K562 (cell line): Measurements from ENCODE around the gene SHISAL2A. TPM values are rescaled to one million over a fixed set of nuclear protein-coding genes. Genes with fewer than 3 reads are reported as not detected.

ENCODE experiments used
- CEBPZ ChIP-seq: fragments of 150-350 bp; IDR thresholded peaks from 2 replicates; pipeline ENCODE4 v1.6.1; 2014; ENCODE audit warnings: low read depth, mild to moderate bottlenecking, low read length, borderline replicate concordance
- FOXK2 ChIP-seq, 2 experiments: fragments of 450-650 bp; IDR thresholded peaks in 1 of 2; conservative IDR thresholded peaks in 1 of 2; 2 replicates each; pipeline ENCODE4 v1.6.1; 2016; ENCODE audit warnings: low read depth in 2 of 2, mild to moderate bottlenecking in 1 of 2
- LCOR ChIP-seq: sonication (generic); formaldehyde crosslinking; IDR thresholded peaks from 2 replicates; pipeline ENCODE4 v1.8.0; 2022; ENCODE audit warnings: mild to moderate bottlenecking, missing genetic modification reagents
- RBM34 ChIP-seq: fragments of 200-400 bp; formaldehyde crosslinking; IDR thresholded peaks from 2 replicates; pipeline ENCODE4 v1.6.1; 2018; ENCODE audit warnings: low read length, borderline replicate concordance; ENCODE audit not compliant: insufficient read depth
- SRSF7 ChIP-seq: fragments of 200-400 bp; formaldehyde crosslinking; optimal IDR thresholded peaks from 2 replicates; pipeline ENCODE3; 2017; ENCODE audit warnings: mild to moderate bottlenecking, low read depth, low read length
- STAT5A ChIP-seq: IDR thresholded peaks from 2 replicates; pipeline ENCODE4 v1.6.1; 2012; ENCODE audit warnings: low read length, inconsistent platforms, borderline replicate concordance
- UBTF ChIP-seq, 2 experiments: IDR thresholded peaks; 2 replicates each; pipeline ENCODE4 v1.6.1; 2012; ENCODE audit warnings: improper control_type of control experiment in 2 of 2, low read depth in 2 of 2, low read length in 2 of 2, borderline replicate concordance in 1 of 2
- USF2 ChIP-seq: sonication (generic); formaldehyde crosslinking; IDR thresholded peaks from 2 replicates; pipeline ENCODE4 v1.5.0; 2020; ENCODE audit warnings: missing genetic modification reagents
- ZBTB43 ChIP-seq: sonication (generic); formaldehyde crosslinking; IDR thresholded peaks from 2 replicates; pipeline ENCODE4 v1.8.0; 2023; ENCODE audit warnings: mild to moderate bottlenecking, missing genetic modification reagents
- ZNF175 ChIP-seq: fragments of 200-800 bp; sonication (Bioruptor generic); IDR thresholded peaks from 2 replicates; pipeline ENCODE4 v1.6.1; 2016; ENCODE audit warnings: low read depth, mild to moderate bottlenecking, missing genetic modification characterization, missing compliant biosample characterization
- ZNF224 ChIP-seq: sonication (generic); formaldehyde crosslinking; IDR thresholded peaks from 2 replicates; pipeline ENCODE4 v1.8.0; 2022; ENCODE audit warnings: mild to moderate bottlenecking, missing genetic modification reagents
- ZNF592 ChIP-seq: fragments of 450-650 bp; IDR thresholded peaks from 2 replicates; pipeline ENCODE4 v1.6.1; 2017; ENCODE audit warnings: antibody characterized with exemption, mild to moderate bottlenecking
- polyA plus RNA-seq, 8 experiments: library from polyadenylated mRNA; depleted of rRNA in 4 of 8; stranded (reverse) in 5 of 8; unstranded in 3 of 8; fragments of >200 nt; fragmentation: Nextera tagmentation in 2 of 8; fragmentation: Illumina TruSeq in 1 of 8; extraction: Ambion mirVana in 2 of 8; extraction: Trizol in 1 of 8; gene quantifications; 2 replicates each; pipeline versions ENCODE4 v1.2.1 to v1.2.3, GENCODE V29; 2011 to 2014; ENCODE audit warnings: inconsistent platforms in 1 of 8, missing spikeins in 1 of 8
- total RNA-seq, 7 experiments: library from RNA; depleted of rRNA in 6 of 7; stranded (reverse); fragments of >200 nt in 6 of 7; fragmentation: Illumina TruSeq in 2 of 7; extraction: Trizol in 2 of 7; gene quantifications; 2 replicates each; pipeline versions ENCODE4 v1.2.1 to v1.2.3, GENCODE V29; 2011 to 2021; ENCODE audit warnings: low replicate concordance in 1 of 7

Gene SHISAL2A
- total and polyA plus RNA-seq, 9 of the 15 experiments (the other 6 are each of a cell fraction or from before 2014, with no cell fraction given) = 0.11 TPM; not detected in 8

GRCh38 chr1:52702886-52703787, 70.2 kb downstream of the SHISAL2A start (continued):
- 0 out of 2 replicates have a peak, but pooled peaks have one; percentile 28 for TF ChIP-seq ZBTB43
- peak; percentile 93 for TF ChIP-seq ZNF592
- 0 out of 4 replicates have a peak, but pooled peaks of 1 of the 2 experiments have one; percentile 22 for TF ChIP-seq UBTF (IDR thresholded peaks at IDR 0.05; ENCODE audit: borderline replicate concordance in 1 of 2, low read depth in 2 of 2, low read length in 2 of 2)
- peak; percentile 79; the same call in 1 of the 2 replicates for TF ChIP-seq ZNF175 (CRISPR knock-in tag)
- no peak for TF ChIP-seq RBM34
- peak; percentile 96 for TF ChIP-seq USF2
- peak; percentile 53; the same call in 1 of the 2 replicates for TF ChIP-seq LCOR
- TF ChIP-seq SRSF7 = no peak
- TF ChIP-seq STAT5A = no peak
- TF ChIP-seq ZNF224 (CRISPR knock-in tag) = peak; percentile 74; the same call in 1 of the 2 replicates
- peak; percentile 88 to 91 for TF ChIP-seq FOXK2 (conservative IDR thresholded peaks at IDR 0.05 in 1 of 2, IDR thresholded peaks at IDR 0.05 in 1 of 2; ENCODE audit: low read depth in 2 of 2)
- no peak for TF ChIP-seq CEBPZ
